ENCODE results near the gene EPHA10. TPM values are rescaled to one million over a fixed set of nuclear protein-coding genes. Genes with fewer than 3 reads are reported as not detected.

EPHA10 gene
- total RNA-seq, 1 experiment from 2014 or later, result 1.0 TPM

- H3K4me1 Mint-ChIP-seq (ENCODE audit: insufficient read depth, unreplicated experiment), result no peaks in the 10 kb centered on the region
- intact Hi-C loops (cut with micrococcal nuclease), result loop anchor here (10.0 kb wide), 1 partner anchor 1394 kb away; the partner anchor contains the start of gene EVA1B
- H3K27ac Mint-ChIP-seq (ENCODE audit: low read depth, unreplicated experiment), result no peak overlapping the region
- BruUV-seq (replicated peaks), result no TSS peak
- H3K4me3 Mint-ChIP-seq (ENCODE audit: unreplicated experiment), result no peak overlapping the region
- no peak for DNase-seq (ENCODE audit: unreplicated experiment)
- POLR2A ChIA-PET, result no interaction called here
- TF ChIP-seq CTCF (IDR thresholded peaks at IDR 0.05; ENCODE audit: unreplicated experiment), result no peak
- H3K27me3 Mint-ChIP-seq (ENCODE audit: insufficient read depth, unreplicated experiment), result no peaks in the 10 kb centered on the region
- H3K9me3 Mint-ChIP-seq (ENCODE audit: unreplicated experiment), result no peaks in the 10 kb centered on the region
- CTCF ChIA-PET, result interaction anchor here (1.0 kb wide), 1 partner anchor 141 kb away, joined by 4 read pairs; no protein-coding TSS in a partner anchor
- no peaks in the 10 kb centered on the region for H3K36me3 Mint-ChIP-seq (ENCODE audit: insufficient read depth, unreplicated experiment)
These were observed 46.6 kb downstream of the EPHA10 start for GRCh38 chr1:37718181-37718900.

- no peaks in the 10 kb centered on the region for H3K36me3 Mint-ChIP-seq (ENCODE audit: insufficient read depth, unreplicated experiment)
- no TSS peak for BruUV-seq (replicated peaks)
- intact Hi-C loops (cut with micrococcal nuclease), result loop anchor here (10.0 kb wide), 1 partner anchor 1393 kb away; the partner anchor contains the start of gene EVA1B
These were observed 47.3 kb downstream of the EPHA10 start for GRCh38 chr1:37717631-37718030.

GRCh38 chr1:37716321-37716720 lies 48.6 kb downstream of the EPHA10 start:
- Mint-ChIP-seq H3K9me3 (ENCODE audit: unreplicated experiment) (no peaks in the 10 kb centered on the region), H3K27me3 (ENCODE audit: insufficient read depth, unreplicated experiment) (no peaks in the 10 kb centered on the region), H3K4me1 (ENCODE audit: insufficient read depth, unreplicated experiment) (no peaks in the 10 kb centered on the region), H3K36me3 (ENCODE audit: insufficient read depth, unreplicated experiment) (no peaks in the 10 kb centered on the region), H3K4me3 (ENCODE audit: unreplicated experiment) (no peak overlapping the region), H3K27ac (ENCODE audit: low read depth, unreplicated experiment) (no peak overlapping the region)
- no TSS peak for BruUV-seq (replicated peaks)
- no peak for DNase-seq (ENCODE audit: unreplicated experiment)
- intact Hi-C loops (cut with micrococcal nuclease), result loop anchor here (10.0 kb wide), 1 partner anchor 1392 kb away; the partner anchor contains the start of gene EVA1B
- ChIA-PET CTCF (interaction anchor here (1.2 kb wide), 1 partner anchor 28 kb away, joined by 4 read pairs; no protein-coding TSS in a partner anchor), POLR2A (no interaction called here)
- no peak for TF ChIP-seq CTCF (IDR thresholded peaks at IDR 0.05; ENCODE audit: unreplicated experiment)

More at GRCh38 chr1:37717631-37718030, 47.3 kb downstream of the EPHA10 start:
- no peaks in the 10 kb centered on the region for H3K4me1 Mint-ChIP-seq (ENCODE audit: insufficient read depth, unreplicated experiment)
- DNase-seq (ENCODE audit: unreplicated experiment), result no peak
- H3K4me3 Mint-ChIP-seq (ENCODE audit: unreplicated experiment), result no peak overlapping the region
- H3K27me3 Mint-ChIP-seq (ENCODE audit: insufficient read depth, unreplicated experiment), result no peaks in the 10 kb centered on the region
- no peak overlapping the region for H3K27ac Mint-ChIP-seq (ENCODE audit: low read depth, unreplicated experiment)
- ChIA-PET CTCF (interaction anchor here (1.0 kb wide), 1 partner anchor 142 kb away, joined by 4 read pairs; no protein-coding TSS in a partner anchor), POLR2A (interaction anchor here (0.7 kb wide), 1 partner anchor 26 kb away, joined by 3 read pairs; no protein-coding TSS in a partner anchor)
- H3K9me3 Mint-ChIP-seq (ENCODE audit: unreplicated experiment), result no peaks in the 10 kb centered on the region
- no peak for TF ChIP-seq CTCF (IDR thresholded peaks at IDR 0.05; ENCODE audit: unreplicated experiment)

- DNase-seq (ENCODE audit: unreplicated experiment), result no peak
- H3K27me3 Mint-ChIP-seq (ENCODE audit: insufficient read depth, unreplicated experiment), result no peaks in the 10 kb centered on the region
- POLR2A ChIA-PET, result interaction anchor here (0.8 kb wide), 1 partner anchor 21 kb away, joined by 3 read pairs; no protein-coding TSS in a partner anchor
- H3K27ac Mint-ChIP-seq (ENCODE audit: low read depth, unreplicated experiment), result no peak overlapping the region
- no peaks in the 10 kb centered on the region for H3K4me1 Mint-ChIP-seq (ENCODE audit: insufficient read depth, unreplicated experiment)
- no peak overlapping the region for H3K4me3 Mint-ChIP-seq (ENCODE audit: unreplicated experiment)
- intact Hi-C loops (cut with micrococcal nuclease), result loop anchor here (10.0 kb wide), 1 partner anchor 1390 kb away; the partner anchor contains the start of gene EVA1B
- TF ChIP-seq CTCF (IDR thresholded peaks at IDR 0.05; ENCODE audit: unreplicated experiment), result no peak
- no TSS peak for BruUV-seq (replicated peaks)
- CTCF ChIA-PET, result interaction anchor here (0.6 kb wide), 1 partner anchor 271 kb away, joined by 4 read pairs; no protein-coding TSS in a partner anchor
- no peaks in the 10 kb centered on the region for H3K9me3 Mint-ChIP-seq (ENCODE audit: unreplicated experiment)
- no peaks in the 10 kb centered on the region for H3K36me3 Mint-ChIP-seq (ENCODE audit: insufficient read depth, unreplicated experiment)
These were observed 50.2 kb downstream of the EPHA10 start for GRCh38 chr1:37714689-37715088.
